Transverse colon (tissue), 4 donors: ENCODE data around the gene TXNDC11. TPM values are rescaled to one million over a fixed set of nuclear protein-coding genes. Genes with fewer than 3 reads are reported as not detected.

Experiments
- DNase-seq: peaks from one replicate; pipeline ENCODE4 v3.0.0-alpha.2; 2019
- H3K27ac ChIP-seq, 4 donors: fragments of 200-600 bp; sonication (generic); 2 replicates each; pipeline ENCODE4 v1.5.1; 2016 to 2018; ENCODE audit warnings: inconsistent platforms in 4 of 4
- H3K27me3 ChIP-seq: fragments of 200-600 bp; sonication (generic); 2 replicates; pipeline ENCODE4 v1.5.1; 2017; ENCODE audit warnings: inconsistent platforms
- H3K36me3 ChIP-seq, 4 donors: fragments of 200-600 bp; sonication (generic); 2 replicates each; pipeline ENCODE4 v1.5.1; 2017 to 2019; ENCODE audit warnings: inconsistent platforms in 4 of 4
- H3K4me1 ChIP-seq, 4 donors: fragments of 200-600 bp; sonication (generic); 2 replicates each; pipeline ENCODE4 v1.5.1; 2017 to 2020; ENCODE audit warnings: inconsistent platforms in 4 of 4
- H3K4me3 ChIP-seq, 4 donors: fragments of 200-600 bp; sonication (generic); 1 replicate in 1 of 4; 2 replicates in 3 of 4; pipeline versions ENCODE4 v1.5.1 to v1.6.1; 2017 to 2019; ENCODE audit warnings: inconsistent platforms in 4 of 4
- H3K9me3 ChIP-seq, 2 donors: fragments of 200-600 bp; sonication (generic); 2 replicates each; pipeline ENCODE4 v1.5.1; 2017 to 2019; ENCODE audit warnings: inconsistent platforms in 2 of 2
- CTCF ChIP-seq, 5 experiments: fragments of 200-600 bp in 3 of 5; fragments of 450-650 bp in 2 of 5; sonication (generic) in 3 of 5; IDR thresholded peaks; 1 replicate in 2 of 5; 2 replicates in 3 of 5; pipeline ENCODE4 v1.5.1; 2016 to 2017; ENCODE audit warnings: antibody characterized with exemption in 5 of 5, inconsistent platforms in 3 of 5, mild to moderate bottlenecking in 2 of 5, moderate library complexity in 1 of 5
- EP300 ChIP-seq: sonication (generic); formaldehyde crosslinking; IDR thresholded peaks from one replicate; pipeline ENCODE4 v1.6.1; 2017; ENCODE audit warnings: antibody characterized with exemption, low read depth
- POLR2A ChIP-seq: fragments of 450-650 bp; IDR thresholded peaks from one replicate; pipeline ENCODE4 v1.6.1; 2016; ENCODE audit warnings: antibody characterized with exemption, mild to moderate bottlenecking, moderate library complexity
- POLR2AphosphoS5 ChIP-seq, 3 donors: sonication (generic); formaldehyde crosslinking; IDR thresholded peaks; one replicate each; pipeline ENCODE4 v1.6.1; 2016; ENCODE audit warnings: antibody characterized with exemption in 3 of 3
- WGBS, 2 donors: methylation state at CpG; one replicate each; pipeline ENCODE4 v1.1.5; 2018; ENCODE audit warnings: low coverage in 1 of 2; 5-methylcytosine and 5-hydroxymethylcytosine counted together
- in situ Hi-C, 4 donors: fragments of 200-750 bp; cut with MboI; loops; one replicate each; pipeline versions ENCODE4 v1.15.0 to v1.15.1; 2017; ENCODE audit warnings: low sequenced_read_pairs in 3 of 4, low pct_ligation_motif_present in 1 of 4, low pct_unique_long_range_greater_than_20kb in 1 of 4
- intact Hi-C: fragments of 100-400 bp; cut with DNase I; formaldehyde crosslinking; loops from one replicate; pipeline ENCODE4 v1.15.1; 2023; ENCODE audit warnings: low total_unique reads
- total RNA-seq, 4 donors: library from RNA; depleted of rRNA; stranded (reverse); fragments of >200 nt; gene quantifications; one replicate each; pipeline ENCODE4 v1.1.0, GENCODE V29; 2016

Gene TXNDC11
- total RNA-seq, 4 donors from 2014 or later: 66.8 to 105 (median 71.1) TPM

- in situ Hi-C loops (no loop called here), intact Hi-C loops (no loop called here)
- no peak for DNase-seq
- Histone ChIP-seq H3K4me3 (no peak overlapping the region), H3K27me3 (no peaks in the 10 kb centered on the region), H3K27ac (no peak overlapping the region), H3K9me3 (no peaks in the 10 kb centered on the region), H3K4me1 (peaks cover 5 to 24% (median 14%) of the 10 kb centered on the region in 4 donors), H3K36me3 (peaks cover 0 to 59% (median 26%) of the 10 kb centered on the region in 4 donors)
- 90 to 97% methylated on average over 4 of the region's 4 CpGs for whole genome bisulfite sequencing, 2 donors
- TF ChIP-seq POLR2AphosphoS5 (IDR thresholded peaks at IDR 0.05): no peak
- no peak for TF ChIP-seq EP300
- TF ChIP-seq CTCF (IDR thresholded peaks at IDR 0.05): no peak
Measured at GRCh38 chr16:11759997-11760396, 17.3 kb upstream of the TXNDC11 start.

- Histone ChIP-seq H3K4me1 (peaks cover 5 to 24% (median 14%) of the 10 kb centered on the region in 4 donors), H3K4me3 (no peak overlapping the region), H3K9me3 (no peaks in the 10 kb centered on the region), H3K27me3 (no peaks in the 10 kb centered on the region), H3K36me3 (peaks cover 0 to 57% (median 22%) of the 10 kb centered on the region in 4 donors), H3K27ac (peak overlapping the region in 2 of 4 donors; percentile 5 to 9)
- intact Hi-C loops (no loop called here), in situ Hi-C loops (no loop called here)
- 60 to 66% methylated on average over 4 to 9 of the region's 9 CpGs for WGBS, 2 donors
- peak; percentile 76 for DNase-seq
- TF ChIP-seq POLR2AphosphoS5 (IDR thresholded peaks at IDR 0.05) (peak in 1 of 3 donors; percentile 30), EP300 (no peak), POLR2A (no peak)
Measured at GRCh38 chr16:11759163-11759834, 16.6 kb upstream of the TXNDC11 start.

GRCh38 chr16:11757671-11758545 is 15.3 kb upstream of the TXNDC11 start:
- Histone ChIP-seq H3K27ac (peak overlapping the region in 3 of 4 donors; percentile 8 to 41 (median 30)), H3K4me1 (peaks cover 5 to 30% (median 14%) of the 10 kb centered on the region in 4 donors), H3K36me3 (peaks cover 0 to 47% (median 18%) of the 10 kb centered on the region in 4 donors), H3K27me3 (no peaks in the 10 kb centered on the region), H3K4me3 (no peak overlapping the region), H3K9me3 (no peaks in the 10 kb centered on the region)
- no peak for TF ChIP-seq POLR2AphosphoS5 (IDR thresholded peaks at IDR 0.05)
- TF ChIP-seq POLR2A: no peak
- no peak for TF ChIP-seq CTCF (IDR thresholded peaks at IDR 0.05)
- no peak for TF ChIP-seq EP300
- intact Hi-C loops (no loop called here), in situ Hi-C loops (no loop called here)
- WGBS, 2 donors: 42 to 47% methylated on average over 2 to 10 of the region's 10 CpGs
- peak; percentile 31 for DNase-seq

GRCh38 chr16:11756248-11756647 is 13.6 kb upstream of the TXNDC11 start:
- Histone ChIP-seq H3K36me3 (peaks cover 0 to 43% (median 18%) of the 10 kb centered on the region in 4 donors), H3K4me1 (peaks cover 5 to 35% (median 14%) of the 10 kb centered on the region in 4 donors), H3K27me3 (no peaks in the 10 kb centered on the region), H3K9me3 (no peaks in the 10 kb centered on the region), H3K27ac (no peak overlapping the region), H3K4me3 (no peak overlapping the region)
- in situ Hi-C loops (no loop called here), intact Hi-C loops (no loop called here)
- TF ChIP-seq EP300 (no peak), POLR2A (no peak), POLR2AphosphoS5 (IDR thresholded peaks at IDR 0.05) (no peak), CTCF (IDR thresholded peaks at IDR 0.05) (no peak)
- no peak for DNase-seq
- WGBS, 2 donors: 94 to 100% methylated on average over 1 to 3 of the region's 3 CpGs
